ENCODE measurements around the gene GPR137B. TPM values are rescaled to one million over a fixed set of nuclear protein-coding genes. Genes with fewer than 3 reads are reported as not detected.

GPR137B gene
- total and polyA plus RNA-seq, 12 donors, result 3.4 to 30.0 (median 13.7) TPM

DNA sequence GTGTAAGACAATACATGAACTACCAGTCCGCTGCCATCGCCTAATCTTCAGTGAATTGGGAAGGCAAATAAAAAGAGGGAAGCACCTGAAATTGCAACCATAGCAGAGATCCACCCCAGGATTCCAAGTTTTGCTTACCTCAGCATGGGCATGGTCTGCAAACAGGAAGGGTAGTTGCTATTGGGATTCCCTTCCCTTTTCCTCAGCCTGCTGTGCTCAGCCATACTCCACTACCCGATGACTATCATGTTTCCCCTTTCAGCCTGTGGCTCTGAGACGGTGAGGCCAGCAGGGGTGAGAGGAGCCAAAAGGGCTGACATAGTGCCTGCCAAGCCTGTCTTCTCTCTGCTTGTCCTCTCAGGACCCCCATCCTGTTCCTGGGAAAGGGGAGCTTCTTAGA, 64.2 kb downstream of the GPR137B start:
- WGBS, 4 donors, result 63 to 83% (median 67%) methylated on average over 4 of the region's 4 CpGs
- DNase-seq, result peak; percentile 17 to 62 (median 31)
- Histone ChIP-seq H3K27me3 (no peaks in the 10 kb centered on the region), H3K4me3 (no peak overlapping the region), H3K27ac (peak overlapping the region in 3 of 5 donors; percentile 13 to 45 (median 23)), H3K4me1 (replicated peaks in 1 of 2) (no peaks in the 10 kb centered on the region), H3K9me3 (replicated peaks in 1 of 3) (no peaks in the 10 kb centered on the region), H3K36me3 (replicated peaks in 1 of 2) (no peaks in the 10 kb centered on the region)
- intact Hi-C loops (cut with DNase I), result no loop called here
- no peak for TF ChIP-seq CTCF (IDR thresholded peaks at IDR 0.05)
- no peak for TF ChIP-seq POLR2A (IDR thresholded peaks at IDR 0.05)

- no peaks in the 10 kb centered on the region for H3K9me3 ChIP-seq (replicated peaks in 1 of 3)
- no peaks in the 10 kb centered on the region for H3K36me3 ChIP-seq (replicated peaks in 1 of 2)
- DNase-seq, result peak in 4 of 7 donors; percentile 11 to 33 (median 22)
- H3K27ac ChIP-seq, result peak overlapping the region in 3 of 5 donors; percentile 13 to 45 (median 23)
- no peak for TF ChIP-seq POLR2A (IDR thresholded peaks at IDR 0.05)
- TF ChIP-seq CTCF (IDR thresholded peaks at IDR 0.05), result no peak
- no peaks in the 10 kb centered on the region for H3K27me3 ChIP-seq
- no peak overlapping the region for H3K4me3 ChIP-seq
- intact Hi-C loops (cut with DNase I), result no loop called here
- no peaks in the 10 kb centered on the region for H3K4me1 ChIP-seq (replicated peaks in 1 of 2)
- WGBS, 4 donors, result 63 to 70% (median 64%) methylated on average over 5 of the region's 5 CpGs
Measured at GRCh38 chr1:236207121-236207520, 64.8 kb downstream of the GPR137B start.

- H3K9me3 ChIP-seq (replicated peaks in 1 of 3), result no peaks in the 10 kb centered on the region
- intact Hi-C loops (cut with DNase I), result no loop called here
- 90 to 97% (median 93%) methylated on average over 4 of the region's 4 CpGs for WGBS, 4 donors
Measured at GRCh38 chr1:236207569-236207968, 65.2 kb downstream of the GPR137B start.

DNA sequence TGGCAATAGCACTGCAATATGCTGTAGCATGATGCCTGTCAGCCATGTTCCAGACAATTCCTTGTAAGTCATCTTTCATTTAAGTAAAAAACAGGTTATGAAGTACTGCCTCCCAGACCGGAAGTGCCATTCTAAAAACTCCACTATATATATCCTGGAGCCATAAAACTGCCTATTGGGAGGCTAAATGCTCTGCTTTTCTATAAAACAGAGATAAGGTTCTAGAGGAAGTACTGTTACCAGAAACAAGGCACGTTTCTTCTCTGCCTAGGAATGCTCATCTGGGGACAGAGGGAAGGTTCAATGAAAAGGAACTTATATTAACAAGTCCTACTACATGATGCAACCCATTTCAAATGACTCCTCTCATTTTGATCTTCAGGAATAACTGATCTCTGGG, 66.8 kb downstream of the GPR137B start:
- intact Hi-C loops (cut with DNase I), result no loop called here
- no peaks in the 10 kb centered on the region for H3K9me3 ChIP-seq (replicated peaks in 1 of 3)
- DNase-seq, result no peak
- no peaks in the 10 kb centered on the region for H3K27me3 ChIP-seq
- no peaks in the 10 kb centered on the region for H3K4me1 ChIP-seq (replicated peaks in 1 of 2)
- WGBS, 4 donors, result 53 to 55% (median 54%) methylated on average over 2 of the region's 2 CpGs
- TF ChIP-seq CTCF (IDR thresholded peaks at IDR 0.05), result no peak
- no peak for TF ChIP-seq POLR2A (IDR thresholded peaks at IDR 0.05)
- H3K27ac ChIP-seq, result no peak overlapping the region
- H3K4me3 ChIP-seq, result no peak overlapping the region
- H3K36me3 ChIP-seq (replicated peaks in 1 of 2), result no peaks in the 10 kb centered on the region

More at GRCh38 chr1:236207569-236207968, 65.2 kb downstream of the GPR137B start:
- Histone ChIP-seq H3K27ac (peak overlapping the region in 1 of 5 donors; percentile 23), H3K4me3 (no peak overlapping the region), H3K4me1 (replicated peaks in 1 of 2) (no peaks in the 10 kb centered on the region), H3K27me3 (no peaks in the 10 kb centered on the region), H3K36me3 (replicated peaks in 1 of 2) (no peaks in the 10 kb centered on the region)
- DNase-seq, result no peak
- no peak for TF ChIP-seq POLR2A (IDR thresholded peaks at IDR 0.05)
- no peak for TF ChIP-seq CTCF (IDR thresholded peaks at IDR 0.05)

Data from adrenal gland (tissue), 12 donors.